ENCODE results near the gene SLC29A4.
"Not testable (repeated sequence)": the region's sequence is repeated elsewhere in the genome, so short reads cannot be mapped to it uniquely, and the experiment has no call there.

Gene SLC29A4

DNA sequence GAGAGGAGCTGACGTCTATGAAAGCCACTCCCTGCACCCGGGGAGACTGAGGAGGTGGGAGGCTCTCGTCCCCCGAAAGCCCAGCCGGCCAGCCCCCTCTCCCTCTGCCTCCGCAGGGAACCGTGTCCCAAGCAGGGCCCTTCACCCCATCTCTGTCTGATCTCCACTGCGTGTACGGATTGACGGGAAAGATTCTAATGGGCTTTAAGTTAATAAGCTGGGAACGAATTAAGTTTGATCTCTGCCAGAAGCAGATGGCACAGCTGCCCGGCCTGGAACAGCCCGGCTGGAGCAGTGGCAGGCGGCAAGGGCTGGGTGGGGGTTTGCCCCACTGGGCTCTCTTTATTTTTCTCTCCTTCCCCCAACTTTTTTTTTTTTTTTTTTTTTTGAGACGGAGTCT, 6.1 kb upstream of the SLC29A4 start:
- TF ChIP-seq CTCF (IDR thresholded peaks at IDR 0.05; ENCODE audit: low read depth, low read length): no peak

DNA sequence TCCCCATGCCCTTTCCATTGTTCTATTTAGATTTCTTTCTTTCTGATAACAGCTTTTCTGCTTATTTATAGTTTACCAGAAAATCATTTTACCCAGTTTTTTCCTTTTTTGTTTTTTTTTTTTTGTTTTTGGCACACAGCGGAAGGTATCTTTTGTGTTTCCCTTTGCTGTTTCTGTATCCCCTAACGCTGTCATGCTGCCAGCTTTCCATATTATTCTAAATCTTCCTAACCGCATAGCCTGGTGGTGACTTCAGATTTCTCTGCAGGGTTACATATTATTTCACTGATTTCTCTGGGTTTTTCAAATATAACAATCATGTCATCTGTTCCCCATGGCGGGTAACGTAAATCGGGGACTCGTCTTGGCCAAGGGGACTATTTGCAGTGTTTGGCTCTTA, 4.0 kb upstream of the SLC29A4 start:
- DNase-seq: no peak
- Histone ChIP-seq H3K4me3 (ENCODE audit: low read depth, low read length) (no peak overlapping the region), H3K9me3 (ENCODE audit: severe bottlenecking) (no peaks in the 10 kb centered on the region), H3K36me3 (no peaks in the 10 kb centered on the region), H3K27me3 (ENCODE audit: insufficient read depth, low read depth, severe bottlenecking) (no peaks in the 10 kb centered on the region), H3K27ac (no peak overlapping the region)
- no peak for TF ChIP-seq CTCF (IDR thresholded peaks at IDR 0.05; ENCODE audit: low read depth, low read length)

More for the DNA sequence above, 6.1 kb upstream of the SLC29A4 start:
- peak overlapping the region; percentile 36 for H3K27ac ChIP-seq
- H3K36me3 ChIP-seq: no peaks in the 10 kb centered on the region
- DNase-seq: peak; percentile 76
- H3K9me3 ChIP-seq (ENCODE audit: severe bottlenecking): no peaks in the 10 kb centered on the region
- no peaks in the 10 kb centered on the region for H3K27me3 ChIP-seq (ENCODE audit: insufficient read depth, low read depth, severe bottlenecking)
- peak overlapping the region; percentile 24 for H3K4me3 ChIP-seq (ENCODE audit: low read depth, low read length)

DNA sequence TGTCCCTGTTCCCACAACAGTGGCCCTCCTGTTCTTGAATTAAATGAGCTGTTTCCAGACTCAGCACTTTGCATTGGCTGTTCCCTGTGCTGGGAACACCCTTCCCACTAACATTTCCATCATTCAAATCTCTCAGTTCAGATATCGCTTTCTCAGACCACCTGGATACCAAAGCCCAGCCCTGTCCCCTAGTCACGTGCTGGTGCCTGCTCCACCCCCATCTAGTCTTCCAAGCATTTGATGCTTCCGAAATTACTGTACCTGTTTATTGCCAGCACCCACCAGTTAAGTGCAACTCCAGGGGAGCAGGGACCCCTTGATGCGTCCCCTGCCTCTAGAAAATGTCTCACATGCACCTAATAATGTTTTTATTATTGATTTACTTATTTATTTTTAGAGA, 3.0 kb upstream of the SLC29A4 start:
- H3K9me3 ChIP-seq (ENCODE audit: severe bottlenecking): no peaks in the 10 kb centered on the region
- no peak for DNase-seq
- no peak overlapping the region for H3K27ac ChIP-seq
- no peaks in the 10 kb centered on the region for H3K27me3 ChIP-seq (ENCODE audit: insufficient read depth, low read depth, severe bottlenecking)
- no peak for TF ChIP-seq CTCF (IDR thresholded peaks at IDR 0.05; ENCODE audit: low read depth, low read length)
- H3K4me3 ChIP-seq (ENCODE audit: low read depth, low read length): no peak overlapping the region
- no peaks in the 10 kb centered on the region for H3K36me3 ChIP-seq

GRCh38 chr7:5281598-5282500, 894 bp upstream of the SLC29A4 start:
- H3K27me3 ChIP-seq (ENCODE audit: insufficient read depth, low read depth, severe bottlenecking); H3K4me3 ChIP-seq (ENCODE audit: low read depth, low read length); H3K36me3 ChIP-seq; H3K9me3 ChIP-seq (ENCODE audit: severe bottlenecking); H3K27ac ChIP-seq; DNase-seq: not testable (repeated sequence)

DNA sequence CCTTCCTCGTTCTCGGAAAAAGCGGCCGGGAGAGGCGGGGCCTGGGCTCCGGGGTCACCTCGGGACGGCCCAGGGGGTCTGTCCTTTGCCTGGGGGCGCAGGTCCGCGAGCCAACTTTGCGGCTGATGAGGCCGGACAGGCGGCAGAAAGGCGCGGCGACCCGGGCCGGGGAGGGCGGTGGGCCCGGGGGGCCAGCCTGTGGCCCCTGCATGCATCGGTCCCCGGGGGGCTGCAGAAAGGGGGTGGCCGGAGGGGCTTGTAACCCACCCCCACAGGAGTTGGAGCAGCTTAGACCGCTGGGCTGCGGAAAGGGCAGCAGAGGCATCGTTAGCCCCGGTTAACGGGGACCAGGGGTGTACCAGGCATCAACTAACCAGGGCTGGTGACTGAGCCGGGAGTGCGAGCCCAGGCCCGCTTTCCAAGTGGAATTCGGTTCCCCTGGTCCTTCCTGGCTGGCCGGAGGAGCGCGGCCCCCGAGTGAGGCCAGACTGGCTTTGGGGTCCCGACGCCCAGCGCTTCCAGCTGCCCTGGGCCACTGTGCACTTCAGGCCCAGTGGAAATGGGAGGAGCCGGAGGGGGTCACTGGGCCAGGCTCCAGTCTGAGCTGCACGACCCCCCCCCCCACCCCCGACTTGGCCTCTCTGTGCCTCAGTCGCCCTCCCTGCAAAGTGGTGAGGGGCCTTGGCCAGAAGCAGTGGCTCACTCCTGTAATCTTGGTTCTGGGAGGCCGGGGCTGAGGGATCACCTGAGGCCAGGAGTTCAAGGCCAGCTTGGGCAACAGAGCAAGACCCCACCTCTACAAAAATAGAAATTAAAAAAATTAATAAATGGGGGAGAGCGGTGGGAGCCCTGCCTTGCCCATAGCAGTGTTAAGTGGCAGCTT, 919 bp downstream of the SLC29A4 start:
- DNase-seq: no peak
- Histone ChIP-seq H3K27ac (no peak overlapping the region), H3K36me3 (no peaks in the 10 kb centered on the region), H3K27me3 (ENCODE audit: insufficient read depth, low read depth, severe bottlenecking) (no peaks in the 10 kb centered on the region), H3K4me3 (ENCODE audit: low read depth, low read length) (peak overlapping the region; percentile 55), H3K9me3 (ENCODE audit: severe bottlenecking) (no peaks in the 10 kb centered on the region)
- TF ChIP-seq CTCF (IDR thresholded peaks at IDR 0.05; ENCODE audit: low read depth, low read length): no peak

All from WERI-Rb-1 (cell line).